HG02981 (cell line): ENCODE results near the gene TEDDM1.
A peak's percentile ranks its signal among the peaks of the same experiment; 100 is the strongest.

ENCODE experiments used
- ATAC-seq: cut with Tn5 transposase; IDR thresholded peaks from one replicate; pipeline ENCODE4 v1.9.1; 2021; ENCODE audit warnings: mild to moderate bottlenecking, moderate library complexity; ENCODE audit not compliant: unreplicated experiment

Gene TEDDM1

GRCh38 chr1:182407724-182408123, 7.3 kb upstream of the TEDDM1 start:
- ATAC-seq: no peak

GRCh38 chr1:182406012-182406411, 5.5 kb upstream of the TEDDM1 start:
- no peak for ATAC-seq

- no peak for ATAC-seq
These were observed 5.1 kb upstream of the TEDDM1 start for GRCh38 chr1:182405578-182405977.

- ATAC-seq: no peak
These were observed 4.3 kb upstream of the TEDDM1 start for GRCh38 chr1:182404781-182405180.

- ATAC-seq: no peak
These were observed 2.6 kb downstream of the TEDDM1 start for GRCh38 chr1:182397653-182398393.

GRCh38 chr1:182395906-182396305, 4.6 kb downstream of the TEDDM1 start:
- no peak for ATAC-seq

- no peak for ATAC-seq
These were observed 6.3 kb downstream of the TEDDM1 start for GRCh38 chr1:182394055-182394775.

GRCh38 chr1:182392050-182393028, 8.1 kb downstream of the TEDDM1 start:
- peak; percentile 12 for ATAC-seq

- peak; percentile 63 for ATAC-seq
These were observed 9.0 kb downstream of the TEDDM1 start, which contains the start of gene GLUL for GRCh38 chr1:182391362-182392049. TSS of gene GLUL (minus strand) at chr1:182391790. CDS start at chr1:182388737, 3,053 bp downstream.

- ATAC-seq: peak; percentile 5
These were observed 9.5 kb downstream of the TEDDM1 start for GRCh38 chr1:182391028-182391361.

- no peak for ATAC-seq
These were observed 10.8 kb downstream of the TEDDM1 start for GRCh38 chr1:182389619-182390047.

GRCh38 chr1:182388392-182389134, 11.9 kb downstream of the TEDDM1 start:
- ATAC-seq: no peak

GRCh38 chr1:182387566-182387965, 12.9 kb downstream of the TEDDM1 start:
- no peak for ATAC-seq

GRCh38 chr1:182386980-182387379, 13.5 kb downstream of the TEDDM1 start:
- no peak for ATAC-seq

GRCh38 chr1:182385885-182386853, 14.3 kb downstream of the TEDDM1 start:
- ATAC-seq: no peak

- ATAC-seq: no peak
These were observed 16.0 kb downstream of the TEDDM1 start for GRCh38 chr1:182384387-182384960.

- no peak for ATAC-seq
These were observed 16.5 kb downstream of the TEDDM1 start for GRCh38 chr1:182383934-182384333.

GRCh38 chr1:182383037-182383661, 17.3 kb downstream of the TEDDM1 start:
- ATAC-seq: no peak
